Measurements from ENCODE around the gene RGS8.

Gene RGS8

GRCh38 chr1:182684116-182684828 lies at the start of gene RGS8:
TSS of gene RGS8 (minus strand) at chr1:182684587. CDS start at chr1:182669649, 14,938 bp downstream.
- DNase-seq: no peak

GRCh38 chr1:182731852-182732575 lies 47.6 kb upstream of the RGS8 start:
- no peak for DNase-seq

- no peak for DNase-seq
Measured at GRCh38 chr1:182726912-182727311, 42.5 kb upstream of the RGS8 start.

GRCh38 chr1:182725259-182726255 lies 41.2 kb upstream of the RGS8 start:
- no peak for DNase-seq

- DNase-seq: no peak
Measured at GRCh38 chr1:182724215-182724614, 39.8 kb upstream of the RGS8 start.

GRCh38 chr1:182723200-182723599 lies 38.8 kb upstream of the RGS8 start:
- DNase-seq: no peak

GRCh38 chr1:182721525-182721924 lies 37.1 kb upstream of the RGS8 start:
- DNase-seq: no peak

- DNase-seq: no peak
Measured at GRCh38 chr1:182720463-182720862, 36.1 kb upstream of the RGS8 start.

- DNase-seq: no peak
Measured at GRCh38 chr1:182719553-182719952, 35.2 kb upstream of the RGS8 start.

- DNase-seq: no peak
Measured at GRCh38 chr1:182718311-182718710, 33.9 kb upstream of the RGS8 start.

GRCh38 chr1:182716740-182717720 lies 32.6 kb upstream of the RGS8 start:
- no peak for DNase-seq

GRCh38 chr1:182715531-182715930 lies 31.1 kb upstream of the RGS8 start:
- DNase-seq: no peak

GRCh38 chr1:182714546-182714945 lies 30.2 kb upstream of the RGS8 start:
- DNase-seq: no peak

- no peak for DNase-seq
Measured at GRCh38 chr1:182713939-182714338, 29.6 kb upstream of the RGS8 start.

GRCh38 chr1:182713492-182713891 lies 29.1 kb upstream of the RGS8 start:
- DNase-seq: no peak

- no peak for DNase-seq
Measured at GRCh38 chr1:182709855-182710254, 25.5 kb upstream of the RGS8 start.

- DNase-seq: no peak
Measured at GRCh38 chr1:182709225-182709764, 24.9 kb upstream of the RGS8 start.

- no peak for DNase-seq
Measured at GRCh38 chr1:182707122-182707521, 22.7 kb upstream of the RGS8 start.

- DNase-seq: no peak
Measured at GRCh38 chr1:182704677-182705076, 20.3 kb upstream of the RGS8 start.

GRCh38 chr1:182703539-182703938 lies 19.2 kb upstream of the RGS8 start:
- no peak for DNase-seq

GRCh38 chr1:182702826-182703524 lies 18.6 kb upstream of the RGS8 start:
- no peak for DNase-seq
